ENCODE measurements around the gene VSIG10. TPM values are rescaled to one million over a fixed set of nuclear protein-coding genes. Genes with fewer than 3 reads are reported as not detected.
"Not testable (repeated sequence)": the region's sequence is repeated elsewhere in the genome, so short reads cannot be mapped to it uniquely, and the experiment has no call there.

The VSIG10 gene
- total RNA-seq, 1 donor from 2014 or later: 6.3 TPM

DNA sequence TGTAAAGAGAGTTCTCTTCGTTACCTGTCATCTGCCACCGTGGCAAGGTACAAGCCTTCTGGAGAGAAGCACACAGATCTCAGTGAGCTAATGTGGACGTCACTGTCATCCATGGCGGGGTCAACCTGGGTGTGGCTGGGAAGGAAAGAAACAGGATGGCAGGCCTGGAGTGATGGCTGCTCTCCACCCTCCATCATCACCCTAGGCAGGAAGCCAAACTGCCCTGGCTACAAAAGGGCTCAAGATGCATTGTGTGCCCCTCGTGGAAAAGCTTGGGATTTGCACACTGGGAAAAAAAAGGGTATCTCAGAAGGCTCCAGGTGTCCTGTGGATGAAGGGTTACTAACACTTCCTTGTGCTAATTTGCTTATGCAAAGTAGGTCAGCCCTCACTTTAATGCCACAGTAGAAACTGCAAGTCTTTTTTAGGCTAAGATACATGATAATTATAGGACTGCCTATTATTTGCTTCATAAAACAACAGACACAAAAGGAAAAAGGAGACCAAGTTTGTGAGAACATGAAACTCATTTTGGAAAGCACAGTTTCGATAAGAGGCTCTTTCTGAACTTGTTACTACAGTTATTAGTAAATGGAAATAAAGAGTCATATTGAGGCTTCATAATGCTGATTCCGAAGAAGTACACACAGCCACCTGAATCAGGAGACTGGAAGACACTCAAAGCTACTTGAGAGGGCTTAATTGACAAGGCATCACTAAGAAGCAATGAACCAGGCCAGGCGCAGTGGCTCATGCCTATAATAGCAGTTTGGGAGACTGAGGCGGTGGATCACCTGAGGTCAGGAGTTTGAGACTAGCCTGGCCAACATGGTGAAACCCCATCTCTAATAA, 68.4 kb downstream of the VSIG10 start:
- intact Hi-C loops (cut with micrococcal nuclease): loop anchor here (1.0 kb wide), 1 partner anchor 19 kb away; the partner anchor contains the start of gene RFC5

DNA sequence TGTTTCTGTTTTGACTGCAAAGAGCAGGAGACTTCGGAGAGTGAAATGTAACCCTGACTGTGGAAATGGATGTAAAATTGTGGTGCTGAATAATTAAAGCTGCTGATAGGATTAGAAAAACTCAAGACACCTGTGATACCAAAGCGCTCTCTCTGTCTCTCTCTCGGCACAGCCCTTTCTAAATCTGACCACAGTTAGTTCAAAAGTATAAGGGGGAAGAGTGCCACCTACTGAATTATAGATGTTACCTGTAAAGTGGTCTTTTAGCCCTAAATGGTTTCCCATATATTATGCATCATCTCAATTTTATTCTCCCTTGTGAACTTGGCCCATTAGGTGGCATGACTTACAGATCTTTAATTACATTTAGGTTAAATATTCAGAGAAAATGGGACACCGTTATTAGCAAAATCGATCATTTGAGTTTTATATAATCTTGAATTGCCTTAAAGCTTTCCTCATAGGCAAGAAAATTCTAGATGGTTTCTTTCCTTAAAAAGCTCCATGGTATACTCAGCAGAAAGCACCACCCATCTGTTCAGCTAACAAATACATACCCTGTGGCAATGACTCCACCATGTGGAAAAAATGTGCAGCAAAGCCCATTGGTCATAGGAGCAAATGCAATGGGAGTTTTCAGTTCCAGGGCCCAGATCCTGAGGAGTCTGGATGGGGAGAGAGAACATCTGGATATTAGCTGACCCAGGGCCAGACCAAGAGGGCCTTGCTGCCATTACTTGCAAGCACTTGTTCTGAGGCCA, 69.2 kb downstream of the VSIG10 start:
- intact Hi-C loops (cut with micrococcal nuclease): loop anchor here (1.0 kb wide), 2 partner anchors 18 to 159 kb away; partner anchors contain the start of gene RFC5

DNA sequence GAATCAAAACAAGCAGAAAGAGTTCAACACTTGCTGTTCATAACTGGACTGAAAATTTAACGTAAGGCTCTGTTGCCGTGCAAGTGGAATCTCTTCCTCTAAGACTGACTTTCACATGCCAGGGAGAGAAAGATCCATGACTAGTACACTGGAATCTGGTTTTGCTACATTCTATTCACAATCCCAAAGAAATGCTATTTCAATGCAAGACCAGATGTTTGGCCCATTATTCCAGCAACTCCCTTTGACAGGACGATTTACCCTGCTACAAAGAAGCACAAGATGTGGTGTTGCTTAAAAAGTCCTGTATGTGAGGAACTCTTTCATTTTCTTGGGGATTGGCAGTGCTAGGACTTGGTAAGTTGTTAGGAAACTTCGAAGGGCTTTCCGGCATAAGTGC, 69.9 kb downstream of the VSIG10 start:
- intact Hi-C loops (cut with micrococcal nuclease): loop anchor here (1.0 kb wide), 1 partner anchor 159 kb away; no protein-coding TSS in a partner anchor

GRCh38 chr12:118033323-118033722, 70.5 kb downstream of the VSIG10 start:
- intact Hi-C loops (cut with micrococcal nuclease): no loop called here

- intact Hi-C loops (cut with micrococcal nuclease): no loop called here
Observed at GRCh38 chr12:118032188-118032587, 71.6 kb downstream of the VSIG10 start.

DNA sequence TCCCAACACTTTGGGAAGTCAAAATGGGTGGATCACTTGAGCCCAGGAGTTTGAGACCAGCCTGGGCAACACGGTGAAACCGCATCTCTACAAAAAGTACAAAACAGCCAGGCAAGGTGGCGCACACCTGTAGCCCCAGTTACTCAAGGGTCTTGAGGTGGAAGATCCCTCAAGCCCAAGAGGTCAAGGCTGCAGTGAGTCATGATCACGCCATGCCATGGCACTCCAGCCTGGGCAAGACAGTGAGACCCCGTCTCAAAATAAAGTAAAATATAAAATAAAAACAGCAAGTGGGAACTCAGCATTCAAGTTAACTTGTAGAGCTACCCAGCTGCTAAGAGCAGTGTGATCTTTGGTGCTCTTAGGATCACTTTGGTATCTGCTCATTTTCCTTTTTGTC, 74.6 kb downstream of the VSIG10 start:
- intact Hi-C loops (cut with micrococcal nuclease): no loop called here

DNA sequence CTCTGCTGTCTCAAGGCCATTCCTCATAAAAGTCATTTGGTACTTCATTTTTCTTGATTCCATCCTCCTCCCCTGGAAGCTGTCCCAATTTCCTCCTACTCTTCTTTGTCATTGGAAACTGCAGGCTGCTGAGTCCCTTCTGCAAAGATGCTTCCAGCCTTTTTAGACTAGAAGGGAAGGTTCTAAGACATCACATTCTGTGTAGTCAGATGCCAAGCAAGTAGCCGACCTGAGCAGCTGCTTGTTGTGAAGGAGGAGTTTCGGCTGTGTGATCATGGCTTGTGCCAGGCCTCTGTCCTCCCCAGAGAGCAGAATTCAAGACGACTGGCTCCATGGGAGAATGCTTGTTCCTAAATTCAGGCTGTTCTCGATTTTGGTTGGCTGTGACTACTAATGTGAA, 78.6 kb downstream of the VSIG10 start:
- intact Hi-C loops (cut with micrococcal nuclease): no loop called here

- intact Hi-C loops (cut with micrococcal nuclease): no loop called here
Observed at GRCh38 chr12:118023301-118023860, 80.4 kb downstream of the VSIG10 start.

- intact Hi-C loops (cut with micrococcal nuclease): no loop called here
Observed at GRCh38 chr12:118022728-118023109, 81.1 kb downstream of the VSIG10 start.

DNA sequence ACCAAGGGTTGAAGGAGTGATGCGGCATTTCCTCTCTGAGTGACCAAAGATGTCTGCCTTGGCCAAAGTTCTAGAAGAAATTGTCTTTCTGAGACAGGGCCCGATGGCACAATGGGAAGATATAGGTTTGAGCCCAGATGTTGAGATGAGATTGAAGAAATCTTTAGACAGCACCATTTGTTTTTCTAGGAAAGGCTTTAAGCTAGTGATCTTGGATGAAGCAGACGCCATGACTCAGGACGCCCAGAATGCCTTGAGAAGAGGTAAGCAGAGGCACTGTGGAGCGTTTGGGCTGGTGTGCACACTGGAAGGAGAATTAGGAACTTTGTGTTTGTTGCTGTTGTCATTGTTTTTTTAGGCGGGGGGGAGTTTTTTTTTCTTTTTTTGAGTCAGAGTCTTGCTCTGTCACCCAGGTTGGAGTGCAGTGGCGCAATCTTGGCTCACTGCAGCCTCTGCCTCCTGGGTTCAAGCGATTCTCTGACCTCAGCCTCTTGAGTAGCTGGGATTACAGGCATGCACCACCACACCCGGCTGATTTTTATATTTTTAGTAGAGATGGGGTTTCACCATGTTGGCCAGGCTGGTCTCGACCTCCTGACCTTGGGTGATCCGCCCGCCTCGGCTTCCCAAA, 81.6 kb downstream of the VSIG10 start:
- intact Hi-C loops (cut with micrococcal nuclease): not testable (repeated sequence)

DNA sequence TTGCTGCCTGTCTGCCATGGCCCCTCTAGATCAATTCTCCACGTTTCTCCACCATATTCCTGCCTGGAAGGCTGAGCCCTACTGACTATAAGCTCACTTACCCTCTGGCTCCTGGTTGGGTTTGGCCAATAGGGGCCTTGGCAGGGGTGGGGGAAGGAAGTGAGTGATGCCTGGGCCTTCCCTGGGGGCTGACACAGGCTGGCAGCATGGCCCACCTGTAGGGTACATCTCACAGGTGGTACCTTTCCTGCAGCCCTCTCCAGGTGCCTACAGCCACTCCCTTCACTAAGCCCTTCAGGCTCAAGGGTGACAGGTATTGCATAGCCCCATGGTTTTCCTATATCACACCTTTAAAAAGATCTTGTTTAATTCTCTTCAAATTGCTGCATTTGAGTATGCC, 83.8 kb downstream of the VSIG10 start:
- intact Hi-C loops (cut with micrococcal nuclease): no loop called here

DNA sequence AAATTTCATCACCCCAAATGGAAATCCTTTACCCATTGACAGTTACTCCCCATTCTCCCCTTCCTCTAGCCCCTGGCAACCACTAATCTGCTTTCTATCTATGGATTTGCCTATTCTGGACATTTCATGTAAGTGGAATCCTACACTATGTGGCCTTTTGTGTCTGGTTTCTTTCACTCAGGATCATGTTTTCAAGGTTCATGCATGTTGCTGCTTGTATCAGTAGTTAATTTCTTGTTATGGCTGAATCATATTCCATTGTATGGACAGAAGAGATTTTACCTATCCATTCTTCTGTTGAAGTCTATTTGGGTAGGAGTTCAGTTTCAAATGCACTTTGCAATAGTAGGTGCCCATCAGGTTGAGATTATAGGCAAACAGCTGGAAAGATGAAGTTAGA, 85.9 kb downstream of the VSIG10 start:
- intact Hi-C loops (cut with micrococcal nuclease): loop anchor here (2.0 to 5.0 kb wide), 5 partner anchors 141 to 1859 kb away; partner anchors contain the start of genes CIT and FBXO21

DNA sequence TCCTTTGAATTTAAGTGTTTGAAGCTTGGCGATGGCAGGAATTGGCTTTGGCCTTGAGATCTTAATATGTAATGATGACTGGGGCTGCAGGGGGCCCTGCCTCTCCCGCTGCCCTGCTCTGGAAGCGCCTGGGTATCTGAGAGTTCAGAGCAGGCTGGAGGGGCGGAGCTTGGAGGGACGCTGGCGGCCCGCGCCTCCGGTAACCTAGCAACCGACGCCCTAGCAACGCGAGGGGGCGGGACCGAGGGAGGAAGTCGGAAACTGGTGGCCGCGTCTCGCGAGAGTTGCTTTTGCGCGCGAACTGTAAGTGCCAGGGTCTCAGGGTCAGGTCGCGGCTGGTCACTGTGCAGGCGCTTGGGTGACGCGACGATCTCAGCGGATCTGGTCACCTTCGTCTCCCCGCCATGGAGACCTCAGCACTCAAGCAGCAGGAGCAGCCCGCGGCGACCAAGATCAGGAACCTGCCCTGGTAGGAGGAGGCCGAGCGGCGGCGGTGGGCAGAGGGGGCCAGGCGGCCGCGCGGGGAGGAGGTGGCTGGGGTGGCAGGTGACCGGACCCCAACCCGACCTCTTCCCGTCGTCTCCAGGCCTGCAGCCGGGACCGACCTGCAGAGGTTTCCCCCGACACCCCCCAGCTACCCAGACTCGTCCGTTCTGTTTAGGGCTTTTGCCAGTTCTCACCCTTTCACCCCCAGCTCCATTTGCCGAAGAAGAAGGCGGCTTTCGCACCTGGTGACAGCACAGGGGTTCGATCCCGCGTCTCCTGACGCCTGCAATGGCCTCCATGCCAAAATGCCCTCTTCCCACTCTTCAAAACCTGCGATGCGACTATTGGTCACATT, 87.2 kb downstream of the VSIG10 start, which contains the start of gene RFC5:
TSS of gene RFC5 (plus strand) at position 280 of the 841 bp plus-strand sequence. CDS start at position 405, 125 bp downstream.
- intact Hi-C loops (cut with micrococcal nuclease): loop anchor here (1.0 to 5.0 kb wide), 9 partner anchors 19 to 1860 kb away; partner anchors contain the start of genes CIT, FBXO21, PEBP1 and SUDS3

DNA sequence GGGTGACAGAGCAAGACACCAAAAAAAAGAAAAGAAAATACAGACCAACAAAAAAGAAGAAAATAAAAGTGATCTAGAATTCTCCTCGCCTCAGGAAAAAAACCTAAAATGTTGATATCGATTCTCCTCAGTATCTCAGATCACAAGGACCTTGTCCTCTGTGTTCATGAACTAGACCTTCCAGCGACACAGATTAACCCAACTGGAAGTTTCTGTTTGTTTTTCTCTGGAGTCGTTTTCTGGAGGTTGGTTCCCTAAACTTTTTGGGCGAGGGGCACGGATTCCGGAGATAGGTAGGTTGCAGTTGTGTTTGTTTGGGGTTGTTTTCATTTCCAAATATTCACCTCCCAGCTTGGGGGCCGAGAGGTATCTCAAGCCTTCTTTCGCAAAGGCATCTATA, 87.9 kb downstream of the VSIG10 start:
- intact Hi-C loops (cut with micrococcal nuclease): loop anchor here (1.0 to 5.0 kb wide), 9 partner anchors 19 to 1861 kb away; partner anchors contain the start of genes CIT, FBXO21, PEBP1 and SUDS3

GRCh38 chr12:118015306-118015705, 88.5 kb downstream of the VSIG10 start:
- intact Hi-C loops (cut with micrococcal nuclease): loop anchor here (5.0 kb wide), 4 partner anchors 138 to 1198 kb away; partner anchors contain the start of gene FBXO21

Other genes starting within 250 kb of the VSIG10 start
- gene KSR2, start 135.0 kb downstream of the VSIG10 start, total RNA-seq: under 0.01 and 0.15 TPM in 2 replicates
- 38.2 and 39.2 TPM in 2 replicates for gene RFC5, start 87.3 kb downstream of the VSIG10 start, total RNA-seq
- gene WSB2, start 42.8 kb downstream of the VSIG10 start, total RNA-seq: 72.1 and 79.8 TPM in 2 replicates
- 108 and 111 TPM in 2 replicates for gene PEBP1, start 32.1 kb upstream of the VSIG10 start, total RNA-seq